ENCODE results near the gene CIB1. TPM values are rescaled to one million over a fixed set of nuclear protein-coding genes. Genes with fewer than 3 reads are reported as not detected.

The CIB1 gene
- total RNA-seq, 1 experiment from 2014 or later: 39.7 TPM

DNA sequence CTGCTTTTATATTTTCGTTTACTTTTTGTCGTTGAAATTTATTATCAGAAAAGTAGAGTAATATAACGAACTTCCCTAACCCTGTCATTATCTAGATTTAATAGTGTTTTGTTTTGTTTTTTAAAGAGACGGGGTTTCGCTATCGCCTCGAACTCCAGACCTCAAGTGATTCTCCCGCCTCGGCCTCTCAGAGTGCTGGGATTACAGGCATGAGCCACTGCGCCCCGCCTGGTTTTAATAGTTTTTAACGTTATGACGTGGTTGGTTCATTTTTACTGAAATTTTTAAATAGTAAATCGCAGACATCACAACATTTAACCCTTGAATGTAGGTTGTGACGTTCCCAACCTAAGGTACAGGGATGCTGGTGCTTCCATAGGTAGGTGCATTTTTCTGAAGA lies 32.7 kb upstream of the CIB1 start:
- Histone ChIP-seq H3K9me3 (ENCODE audit: low read depth, low read length, poor library complexity, severe bottlenecking) (no peaks in the 10 kb centered on the region), H3K4me3 (ENCODE audit: low read depth, low read length, poor library complexity, severe bottlenecking) (peak overlapping the region; percentile 59), H3K27ac (ENCODE audit: low read depth, low read length, poor library complexity, severe bottlenecking) (peak overlapping the region; percentile 91), H3K36me3 (ENCODE audit: insufficient read depth, low read length, poor library complexity, severe bottlenecking) (peaks cover 30% of the 10 kb centered on the region), H3K27me3 (replicated peaks; ENCODE audit: insufficient read depth, low read depth, low read length, poor library complexity) (no peaks in the 10 kb centered on the region), H3K4me1 (ENCODE audit: insufficient read depth, low read length, poor library complexity, severe bottlenecking) (peaks cover 17% of the 10 kb centered on the region)
- intact Hi-C loops (cut with micrococcal nuclease; ENCODE audit: unreplicated experiment): no loop called here
- TSS peak; percentile 52 for BruUV-seq (replicated peaks)
- CTCF ChIA-PET: no interaction called here
- DNase-seq (ENCODE audit: low spot score): peak; percentile 35
- no peak for TF ChIP-seq EZH2 (IDR thresholded peaks at IDR 0.05; ENCODE audit: borderline replicate concordance, low read depth, low read length, poor library complexity, severe bottlenecking)
- TF ChIP-seq, protein P1, sequence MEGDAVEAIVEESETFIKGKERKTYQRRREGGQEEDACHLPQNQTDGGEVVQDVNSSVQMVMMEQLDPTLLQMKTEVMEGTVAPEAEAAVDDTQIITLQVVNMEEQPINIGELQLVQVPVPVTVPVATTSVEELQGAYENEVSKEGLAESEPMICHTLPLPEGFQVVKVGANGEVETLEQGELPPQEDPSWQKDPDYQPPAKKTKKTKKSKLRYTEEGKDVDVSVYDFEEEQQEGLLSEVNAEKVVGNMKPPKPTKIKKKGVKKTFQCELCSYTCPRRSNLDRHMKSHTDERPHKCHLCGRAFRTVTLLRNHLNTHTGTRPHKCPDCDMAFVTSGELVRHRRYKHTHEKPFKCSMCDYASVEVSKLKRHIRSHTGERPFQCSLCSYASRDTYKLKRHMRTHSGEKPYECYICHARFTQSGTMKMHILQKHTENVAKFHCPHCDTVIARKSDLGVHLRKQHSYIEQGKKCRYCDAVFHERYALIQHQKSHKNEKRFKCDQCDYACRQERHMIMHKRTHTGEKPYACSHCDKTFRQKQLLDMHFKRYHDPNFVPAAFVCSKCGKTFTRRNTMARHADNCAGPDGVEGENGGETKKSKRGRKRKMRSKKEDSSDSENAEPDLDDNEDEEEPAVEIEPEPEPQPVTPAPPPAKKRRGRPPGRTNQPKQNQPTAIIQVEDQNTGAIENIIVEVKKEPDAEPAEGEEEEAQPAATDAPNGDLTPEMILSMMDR (conservative IDR thresholded peaks at IDR 0.05; ENCODE audit: low read depth, low read length): no peak
- POLR2A ChIA-PET (ENCODE audit: low non-redundant PET): no interaction called here

DNA sequence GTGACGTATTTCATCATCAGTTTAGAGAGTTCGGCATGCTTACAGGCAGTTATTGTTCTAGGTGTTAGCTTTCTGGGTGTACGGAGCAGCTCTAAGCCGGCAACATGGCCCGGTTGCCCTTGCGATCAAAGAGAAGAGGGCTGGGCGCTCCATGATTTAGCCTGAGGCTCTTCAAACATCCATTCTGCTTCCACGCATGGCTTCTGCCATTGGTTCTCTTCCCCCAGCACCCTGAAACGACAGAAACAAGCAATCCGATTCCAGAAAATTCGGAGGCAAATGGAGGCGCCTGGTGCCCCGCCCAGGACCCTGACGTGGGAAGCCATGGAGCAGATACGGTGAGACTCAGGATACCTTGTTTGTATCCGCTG lies 32.3 kb upstream of the CIB1 start:
- intact Hi-C loops (cut with micrococcal nuclease; ENCODE audit: unreplicated experiment): no loop called here
- POLR2A ChIA-PET (ENCODE audit: low non-redundant PET): no interaction called here

DNA sequence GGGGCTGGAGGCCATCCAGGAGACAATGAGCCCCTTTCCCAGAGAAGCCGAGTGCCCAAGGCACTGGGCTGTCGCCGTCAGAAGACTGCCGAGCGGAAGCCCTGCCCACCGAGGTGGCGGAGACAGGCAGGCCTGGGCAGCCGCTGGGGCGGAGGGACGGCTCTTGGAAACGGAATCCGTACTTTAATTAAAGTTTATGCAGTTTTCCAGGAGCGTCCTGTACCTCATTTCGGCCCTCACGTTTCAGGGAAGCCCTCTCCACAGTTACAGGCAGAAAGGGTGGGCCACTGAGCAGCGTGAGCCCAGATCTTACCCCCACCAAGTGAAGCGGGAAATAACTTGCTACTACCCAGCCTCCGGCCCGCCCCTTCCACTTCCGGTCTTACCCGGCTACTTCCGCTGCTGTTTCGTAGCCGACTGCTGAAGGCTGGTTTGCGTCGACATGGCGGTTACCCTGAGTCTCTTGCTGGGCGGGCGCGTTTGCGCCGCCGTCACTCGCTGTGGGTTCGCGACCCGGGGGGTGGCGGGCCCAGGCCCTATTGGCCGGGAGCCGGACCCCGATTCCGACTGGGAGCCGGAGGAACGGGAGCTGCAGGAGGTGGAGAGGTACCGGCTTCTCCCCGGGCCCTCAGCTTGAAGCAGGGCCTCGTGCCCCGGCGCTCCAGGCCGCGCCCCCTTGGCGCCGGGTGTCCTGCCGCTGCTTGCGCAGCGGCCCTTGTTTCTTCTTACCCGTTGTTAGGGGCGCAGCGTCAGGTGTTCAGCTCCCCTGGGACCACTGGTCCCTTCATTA lies 31.7 kb upstream of the CIB1 start, which contains the start of gene NGRN:
Gene NGRN, plus strand, starts transcription at position 402 of the 790 bp plus-strand sequence. Its CDS starts 41 bp downstream, at position 443.
- Histone ChIP-seq H3K27ac (ENCODE audit: low read depth, low read length, poor library complexity, severe bottlenecking) (peak within 1 kb of the TSS; percentile 91), H3K36me3 (ENCODE audit: insufficient read depth, low read length, poor library complexity, severe bottlenecking) (peaks cover 20% of the 10 kb centered on the region), H3K27me3 (replicated peaks; ENCODE audit: insufficient read depth, low read depth, low read length, poor library complexity) (no peaks in the 10 kb centered on the region), H3K4me3 (ENCODE audit: low read depth, low read length, poor library complexity, severe bottlenecking) (peak within 1 kb of the TSS; percentile 59), H3K4me1 (ENCODE audit: insufficient read depth, low read length, poor library complexity, severe bottlenecking) (peaks cover 17% of the 10 kb centered on the region), H3K9me3 (ENCODE audit: low read depth, low read length, poor library complexity, severe bottlenecking) (no peaks in the 10 kb centered on the region)
- TSS peak; percentile 97 for BruUV-seq (replicated peaks)
- TF ChIP-seq EZH2 (IDR thresholded peaks at IDR 0.05; ENCODE audit: borderline replicate concordance, low read depth, low read length, poor library complexity, severe bottlenecking): no peak
- TF ChIP-seq, protein P1 (conservative IDR thresholded peaks at IDR 0.05; ENCODE audit: low read depth, low read length): no peak
- ChIA-PET POLR2A (ENCODE audit: low non-redundant PET) (no interaction called here), CTCF (no interaction called here)
- DNase-seq (ENCODE audit: low spot score): peak; percentile 95
- intact Hi-C loops (cut with micrococcal nuclease; ENCODE audit: unreplicated experiment): loop anchor here (1.0 kb wide), 1 partner anchor 31 kb away; the partner anchor contains the start of gene GDPGP1

More for the DNA sequence above, 32.3 kb upstream of the CIB1 start:
- BruUV-seq (replicated peaks): no TSS peak
- DNase-seq (ENCODE audit: low spot score): peak; percentile 62
- Histone ChIP-seq H3K36me3 (ENCODE audit: insufficient read depth, low read length, poor library complexity, severe bottlenecking) (peaks cover 26% of the 10 kb centered on the region), H3K27ac (ENCODE audit: low read depth, low read length, poor library complexity, severe bottlenecking) (peak overlapping the region; percentile 91), H3K4me3 (ENCODE audit: low read depth, low read length, poor library complexity, severe bottlenecking) (peak overlapping the region; percentile 59), H3K4me1 (ENCODE audit: insufficient read depth, low read length, poor library complexity, severe bottlenecking) (peaks cover 17% of the 10 kb centered on the region), H3K9me3 (ENCODE audit: low read depth, low read length, poor library complexity, severe bottlenecking) (no peaks in the 10 kb centered on the region), H3K27me3 (replicated peaks; ENCODE audit: insufficient read depth, low read depth, low read length, poor library complexity) (no peaks in the 10 kb centered on the region)
- CTCF ChIA-PET: no interaction called here
- no peak for TF ChIP-seq EZH2 (IDR thresholded peaks at IDR 0.05; ENCODE audit: borderline replicate concordance, low read depth, low read length, poor library complexity, severe bottlenecking)
- TF ChIP-seq, protein P1 (conservative IDR thresholded peaks at IDR 0.05; ENCODE audit: low read depth, low read length): no peak

Measured in A673 (cell line).